ENCODE data around the gene CDR2. TPM values are rescaled to one million over a fixed set of nuclear protein-coding genes. Genes with fewer than 3 reads are reported as not detected.
"Not testable (repeated sequence)": the region's sequence is repeated elsewhere in the genome, so short reads cannot be mapped to it uniquely, and the experiment has no call there.

Gene CDR2
- polyA plus RNA-seq, 3 donors, result 33.3 to 35.0 (median 34.3) TPM

DNA sequence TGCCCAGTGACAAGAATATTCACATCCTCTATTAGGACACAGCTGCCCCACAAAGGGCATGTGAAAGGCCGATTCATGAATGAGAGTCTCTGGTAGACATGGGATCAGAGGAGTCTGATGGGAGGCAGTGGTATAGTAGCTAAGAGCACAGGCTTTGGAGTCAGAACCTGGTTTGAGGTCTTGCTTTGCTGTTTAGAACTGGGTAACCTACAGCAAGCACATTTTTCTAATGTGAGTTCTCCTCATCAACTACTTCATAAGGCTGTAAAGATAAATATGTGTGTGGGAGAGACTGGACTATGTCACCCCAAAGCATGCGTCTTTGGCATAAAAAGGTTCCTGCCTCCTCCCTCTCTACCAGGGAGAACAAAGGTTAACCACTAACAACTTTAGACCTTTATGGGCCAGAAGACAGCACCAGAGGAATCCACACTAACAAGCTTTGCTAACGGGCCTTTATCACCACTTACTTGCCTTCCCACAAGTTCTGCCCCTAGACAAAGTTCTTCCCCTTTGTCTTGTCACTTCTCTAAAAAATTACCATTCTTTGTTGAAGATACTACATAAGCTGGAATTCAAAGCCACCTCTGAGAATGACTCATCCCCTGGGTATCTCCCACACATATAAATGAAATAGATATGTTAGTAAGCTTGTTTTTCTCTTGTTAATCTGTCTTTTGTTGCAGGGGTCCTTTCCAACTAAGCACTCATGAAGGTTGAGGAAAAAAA is 21.1 kb downstream of the CDR2 start:
- DNase-seq (ENCODE audit: low read depth in 3 of 3, low spot score in 2 of 3), result no peak

DNA sequence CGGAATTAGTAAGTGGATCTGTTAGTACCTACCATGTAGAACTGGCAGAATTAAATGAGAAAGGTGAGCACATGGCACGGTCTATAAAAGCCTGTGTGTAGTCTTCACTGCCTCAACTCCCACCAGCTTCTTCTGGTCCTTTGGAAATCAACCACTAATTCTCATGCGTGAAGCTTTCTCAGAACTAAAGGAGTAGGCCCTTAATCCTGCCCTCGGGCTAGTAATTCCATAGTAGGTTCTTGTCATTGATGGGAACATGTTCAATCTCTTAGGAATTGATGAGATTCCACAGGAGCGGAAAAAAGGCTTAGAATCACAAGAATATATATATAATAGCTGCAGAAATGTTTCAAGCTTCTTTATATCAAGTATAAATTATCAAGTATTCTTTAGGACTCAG is 21.7 kb downstream of the CDR2 start:
- no peak for DNase-seq (ENCODE audit: low read depth in 3 of 3, low spot score in 2 of 3)

DNA sequence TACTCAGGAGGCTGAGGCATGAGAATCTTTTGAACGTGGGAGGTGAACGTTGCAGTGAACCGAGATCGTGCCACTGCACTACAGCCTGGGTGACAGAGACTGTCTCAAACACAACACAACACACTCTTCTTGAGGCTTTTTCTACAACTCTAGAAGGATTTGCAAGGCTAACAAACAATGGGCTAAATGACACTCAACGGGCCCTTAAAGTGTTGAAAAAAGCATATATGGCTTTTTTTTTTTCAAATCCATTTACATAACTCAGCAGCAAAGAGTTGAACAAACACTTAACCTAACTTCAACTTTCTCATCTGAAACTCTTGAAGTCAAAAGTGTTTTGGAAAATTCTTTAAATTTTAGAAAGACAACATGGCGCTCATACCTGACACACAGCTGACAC is 22.3 kb downstream of the CDR2 start:
- DNase-seq (ENCODE audit: low read depth in 3 of 3, low spot score in 2 of 3), result no peak

DNA sequence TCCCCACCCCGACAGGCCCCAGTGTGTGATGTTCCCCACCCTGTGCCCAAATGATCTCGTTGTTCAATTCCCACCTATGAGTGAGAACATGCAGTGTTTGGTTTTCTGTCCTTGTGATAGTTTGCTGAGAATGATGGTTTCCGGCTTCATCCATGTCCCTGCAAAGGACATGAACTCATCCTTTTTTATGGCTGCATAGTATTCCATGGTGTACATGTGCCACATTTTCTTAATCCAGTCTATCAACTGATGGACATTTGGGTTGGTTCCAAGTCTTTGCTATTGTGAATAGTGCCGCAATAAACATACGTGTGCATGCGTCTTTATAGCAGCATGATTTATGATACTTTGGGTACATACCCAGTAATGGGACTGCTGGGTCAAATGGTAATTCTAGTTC is 23.4 kb downstream of the CDR2 start:
- not testable (repeated sequence) for DNase-seq (ENCODE audit: low read depth in 3 of 3, low spot score in 2 of 3)

DNA sequence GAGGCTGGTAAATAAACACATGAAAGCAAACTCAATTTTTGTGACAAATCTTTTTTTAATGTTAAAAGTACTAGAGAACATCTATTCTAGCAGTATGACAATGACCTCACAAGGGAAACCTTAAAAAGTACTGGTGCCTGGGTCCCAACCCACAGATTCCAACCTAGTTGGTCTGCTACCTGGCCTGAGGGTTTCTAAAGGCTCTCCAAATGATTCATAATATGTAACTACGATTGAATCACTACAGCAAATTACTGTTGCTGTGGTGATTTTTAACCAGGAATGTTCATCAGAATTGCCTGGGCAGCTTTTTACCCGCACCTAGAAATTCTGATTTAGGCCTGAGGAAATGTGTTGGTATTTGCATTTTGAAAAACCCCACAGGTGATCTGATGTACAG is 26.1 kb downstream of the CDR2 start:
- DNase-seq (ENCODE audit: low read depth in 3 of 3, low spot score in 2 of 3), result no peak

DNA sequence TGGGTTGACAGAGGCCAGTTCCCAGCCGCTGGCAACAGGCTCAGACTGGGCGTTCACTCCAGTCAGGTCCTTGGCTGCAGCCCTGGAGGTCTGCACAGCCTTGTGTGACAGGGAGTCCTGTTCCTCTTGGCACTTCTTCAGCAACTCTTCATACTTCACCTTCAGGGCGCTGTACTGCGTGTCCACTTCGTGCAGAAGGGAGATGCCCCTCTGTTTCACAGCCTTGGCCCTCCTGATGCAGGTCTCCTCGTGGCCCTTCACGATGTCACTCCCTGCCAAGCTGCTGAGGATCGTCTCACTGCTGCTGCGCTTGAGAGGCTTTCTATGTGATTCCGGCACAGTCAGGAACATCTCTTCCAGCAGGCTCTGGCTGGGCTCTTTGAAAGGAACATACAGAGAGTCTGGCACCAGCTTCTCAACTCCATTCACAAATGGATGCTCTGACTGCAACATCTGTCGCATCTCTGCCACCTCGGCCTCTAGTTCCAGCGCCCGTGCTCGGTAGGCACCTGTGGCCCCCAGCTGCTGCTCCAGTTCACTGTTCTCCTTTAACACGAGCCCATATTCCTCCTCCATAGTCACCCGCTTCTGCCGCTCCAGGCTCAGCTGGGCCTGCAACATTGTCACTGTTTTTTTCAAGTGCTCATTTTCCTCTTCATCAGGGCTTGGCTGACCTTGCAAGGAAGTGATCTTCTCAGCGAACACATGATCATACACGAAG is 27.2 kb downstream of the CDR2 start:
- DNase-seq (ENCODE audit: low read depth in 3 of 3, low spot score in 2 of 3), result no peak

DNA sequence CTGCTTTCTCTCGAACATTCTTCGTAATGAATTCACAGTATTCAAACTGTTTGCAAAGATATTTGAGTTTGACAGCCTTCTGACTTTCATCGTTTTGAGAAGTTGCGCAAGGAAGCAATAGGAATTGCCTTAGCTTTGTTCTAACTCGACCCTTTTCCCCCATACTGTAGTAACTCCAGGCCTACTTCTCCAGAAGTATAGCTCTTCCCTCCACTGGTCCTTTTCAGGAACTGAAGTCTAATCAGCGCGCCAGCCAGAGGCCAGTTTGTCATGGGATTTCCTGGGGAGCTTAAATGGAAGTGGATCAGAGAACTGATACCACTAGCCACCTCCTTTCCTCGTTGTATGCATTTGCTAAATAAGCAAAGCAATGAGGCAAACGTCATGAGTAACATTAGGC is 27.9 kb downstream of the CDR2 start:
- no peak for DNase-seq (ENCODE audit: low read depth in 3 of 3, low spot score in 2 of 3)

DNA sequence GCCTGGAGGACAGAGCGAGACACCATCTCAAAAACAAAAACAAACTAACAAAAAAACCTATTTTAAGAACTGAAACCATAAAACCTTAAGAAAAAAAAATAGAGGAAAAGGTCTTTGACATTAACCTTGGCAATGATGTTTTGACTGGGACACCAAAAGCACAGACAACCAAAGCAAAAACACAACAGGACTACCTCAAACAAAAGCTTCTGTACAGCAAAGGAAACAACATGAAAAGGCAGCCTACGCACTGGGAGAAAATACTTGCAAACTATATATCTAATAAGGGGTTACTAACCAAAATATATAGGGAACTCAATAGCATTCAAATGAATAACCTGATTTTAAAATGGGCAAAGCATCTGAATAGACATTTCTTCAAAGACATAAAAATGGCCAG is 32.3 kb downstream of the CDR2 start:
- DNase-seq (ENCODE audit: low read depth in 3 of 3, low spot score in 2 of 3), result no peak

DNA sequence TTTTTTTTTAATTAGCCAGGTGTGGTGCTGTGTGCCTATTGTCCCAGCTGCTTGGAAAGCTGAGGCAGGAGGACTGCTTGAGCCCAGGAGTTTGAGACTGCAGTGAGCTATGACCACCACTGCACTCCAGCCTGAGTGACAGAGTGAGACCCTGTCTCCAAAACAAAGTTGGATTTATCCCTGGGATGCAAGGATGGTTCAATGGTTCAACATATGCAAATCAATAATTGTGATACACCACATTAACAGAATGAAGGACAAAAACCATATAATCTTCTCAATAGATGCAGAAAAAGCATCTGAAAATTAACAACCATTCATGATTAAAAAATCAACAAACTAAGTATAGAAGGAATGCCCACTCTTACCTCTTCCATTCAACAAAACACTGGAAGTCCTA is 33.5 kb downstream of the CDR2 start:
- no peak for DNase-seq (ENCODE audit: low read depth in 3 of 3, low spot score in 2 of 3)

DNA sequence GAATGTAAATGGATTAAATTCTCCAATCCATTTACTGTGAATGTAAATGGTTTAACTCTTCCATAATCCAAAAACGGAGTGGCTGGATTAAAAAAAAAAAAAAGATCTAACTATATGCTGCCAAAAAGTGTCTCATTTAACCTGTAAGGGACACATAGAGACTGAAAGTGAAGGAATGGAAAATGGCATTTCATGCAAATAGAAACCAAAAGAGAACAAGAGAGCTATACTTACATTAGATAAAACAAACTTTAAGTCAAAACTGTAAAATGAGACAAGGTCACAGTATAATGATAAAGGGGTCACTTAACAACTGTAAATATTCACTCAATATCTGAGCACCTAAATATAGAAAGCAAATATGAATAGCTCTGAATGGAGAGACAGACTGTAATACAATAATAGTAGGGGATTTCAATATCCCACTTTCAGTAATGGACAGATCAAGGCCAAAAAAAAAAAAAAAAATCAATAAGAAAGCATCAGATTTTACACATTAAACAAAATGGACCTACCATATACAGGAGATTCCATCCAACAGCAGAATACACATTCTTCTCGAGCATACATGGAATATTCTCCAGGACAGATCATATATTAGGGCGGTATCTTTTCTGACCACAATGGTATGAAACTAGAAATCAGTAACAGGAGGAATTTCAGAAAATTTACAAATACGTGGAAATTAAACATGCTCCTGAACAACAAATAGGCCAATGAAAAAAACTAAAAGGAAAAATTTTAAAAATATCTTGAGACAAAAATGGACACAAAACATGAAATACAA is 36.4 kb downstream of the CDR2 start:
- DNase-seq (ENCODE audit: low read depth in 3 of 3, low spot score in 2 of 3), result no peak

DNA sequence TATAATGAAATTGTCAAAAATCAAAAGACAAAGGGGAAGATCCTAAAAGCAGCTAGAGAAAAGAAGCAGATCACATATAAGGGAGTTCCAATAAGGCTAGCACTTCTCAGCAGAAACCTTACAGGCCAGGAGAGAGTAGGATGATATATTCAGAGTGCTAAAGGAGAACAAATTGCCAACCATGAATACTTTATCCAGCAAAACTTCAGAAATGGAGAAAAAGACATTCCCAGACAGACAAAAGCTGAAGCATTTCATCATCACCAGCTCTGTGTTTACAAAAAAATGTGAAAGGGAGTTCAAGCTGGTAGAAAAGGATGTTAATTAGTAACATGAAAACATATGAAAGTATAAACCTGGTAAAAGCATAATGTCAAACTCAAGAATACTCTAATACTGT is 37.4 kb downstream of the CDR2 start:
- no peak for DNase-seq (ENCODE audit: low read depth in 3 of 3, low spot score in 2 of 3)

DNA sequence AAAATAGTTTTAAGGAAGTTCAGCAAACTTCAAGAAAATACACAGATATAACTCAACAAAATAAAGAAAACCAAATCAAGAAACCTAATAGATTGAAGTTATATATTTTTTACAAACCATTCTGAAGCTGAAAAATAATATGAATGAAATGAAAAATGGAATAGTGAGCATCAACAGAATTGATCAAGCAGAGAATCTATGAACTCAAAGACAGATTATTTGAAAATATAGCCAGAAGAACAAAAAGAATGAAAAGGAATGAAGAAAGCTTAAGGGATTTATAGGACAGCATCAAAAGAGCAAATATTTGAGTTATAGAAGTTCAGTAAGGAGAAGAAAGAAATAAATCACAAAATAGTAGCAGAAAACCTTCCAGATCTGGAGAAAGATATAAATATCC is 37.8 kb downstream of the CDR2 start:
- DNase-seq (ENCODE audit: low read depth in 3 of 3, low spot score in 2 of 3), result no peak

DNA sequence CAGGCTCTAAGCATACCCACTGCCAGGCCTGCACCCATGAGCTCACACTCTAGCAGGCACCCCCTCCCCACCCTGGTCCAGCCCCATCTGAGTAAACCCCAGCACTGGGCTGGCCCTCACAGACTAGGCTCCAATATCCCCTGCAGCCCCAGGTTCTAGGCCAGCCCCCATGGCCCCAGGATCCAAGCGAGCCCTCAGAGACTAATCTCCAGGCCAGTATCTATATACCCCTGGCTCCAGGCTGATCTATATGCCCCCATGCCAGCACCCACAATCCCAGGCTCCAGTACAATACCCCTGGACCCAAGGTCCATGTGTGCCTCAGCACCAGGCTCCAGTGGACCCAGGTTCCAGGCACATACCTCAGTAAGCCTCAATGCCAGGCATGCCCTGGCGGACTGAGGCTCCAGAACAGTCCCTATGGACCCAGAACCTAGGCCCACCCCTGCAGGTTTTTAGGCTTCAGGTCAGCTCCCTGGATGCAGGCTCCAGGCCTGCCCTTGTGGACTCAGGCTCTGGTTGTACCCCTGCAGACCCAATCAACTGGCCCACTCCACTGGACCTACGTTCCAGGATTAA is 38.7 kb downstream of the CDR2 start:
- no peak for DNase-seq (ENCODE audit: low read depth in 3 of 3, low spot score in 2 of 3)

DNA sequence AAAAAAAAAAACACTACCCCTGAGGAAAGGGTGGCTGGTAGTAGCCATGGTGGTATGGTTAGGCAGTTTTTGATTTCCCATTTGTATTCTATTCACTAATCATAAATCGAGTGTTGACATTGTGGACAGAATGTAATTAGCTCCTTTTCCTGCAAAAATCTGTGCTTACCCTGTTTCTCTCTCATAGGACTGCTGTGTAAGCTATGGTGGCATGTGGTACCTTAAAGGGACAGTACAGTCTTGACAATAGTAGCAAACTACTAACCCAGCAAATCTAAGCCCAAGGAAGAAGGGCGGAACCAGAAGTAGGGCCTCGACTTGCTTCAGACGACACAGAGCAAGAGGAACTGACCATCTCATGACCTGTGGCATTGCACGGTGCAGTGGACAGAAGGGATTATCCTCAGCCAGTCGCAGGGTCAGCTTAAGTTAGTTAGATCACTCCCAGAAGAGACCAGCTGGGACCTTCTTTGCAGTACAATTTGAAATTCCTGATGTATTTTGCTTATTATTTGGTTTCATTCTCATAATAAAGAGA is 40.9 kb downstream of the CDR2 start:
- DNase-seq (ENCODE audit: low read depth in 3 of 3, low spot score in 2 of 3), result no peak

DNA sequence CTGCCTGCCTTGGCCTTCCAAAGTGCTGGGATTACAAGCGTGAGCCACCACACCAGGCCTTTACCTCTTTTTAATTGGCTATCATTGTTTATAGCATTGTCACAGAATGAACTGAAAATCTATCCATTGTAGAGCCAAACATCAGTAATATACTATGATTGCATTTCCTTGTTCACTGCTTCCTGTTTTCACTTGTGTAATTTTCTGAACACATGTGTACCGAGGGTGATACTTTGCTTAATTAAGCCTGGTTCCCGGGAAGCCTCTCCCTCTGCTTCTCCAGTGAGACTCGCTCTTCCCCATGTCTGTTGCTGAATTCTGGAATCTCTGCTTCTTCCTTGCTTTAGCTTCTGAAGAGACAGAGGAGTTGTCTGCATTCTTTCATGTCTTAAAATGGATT is 44.1 kb downstream of the CDR2 start:
- no peak for DNase-seq (ENCODE audit: low read depth in 3 of 3, low spot score in 2 of 3)

DNA sequence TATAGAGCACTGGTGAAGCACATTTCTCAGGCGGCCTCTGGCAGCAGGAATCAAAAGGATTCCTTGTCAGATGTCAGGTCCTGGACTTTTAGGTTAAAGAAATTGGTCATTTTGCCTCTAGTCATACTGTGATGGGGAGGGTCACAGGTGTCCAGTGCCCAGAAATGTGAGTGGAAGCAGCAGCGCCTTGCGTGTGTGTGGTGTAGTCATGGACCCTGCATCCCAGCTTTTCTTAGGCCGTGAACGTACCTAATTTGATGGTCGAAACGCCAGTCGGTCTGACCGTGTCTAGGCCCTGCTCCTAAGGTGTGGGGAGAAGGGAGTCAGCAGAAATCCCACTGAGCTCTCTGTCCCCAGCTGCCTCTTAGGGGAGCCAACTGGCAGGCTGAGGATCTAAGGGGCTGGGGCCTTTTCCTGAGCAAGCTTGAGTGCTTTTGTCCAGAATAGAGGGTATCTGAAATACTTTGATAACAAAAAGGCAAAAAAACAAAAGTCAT is 45.2 kb downstream of the CDR2 start:
- DNase-seq (ENCODE audit: low read depth in 3 of 3, low spot score in 2 of 3), result no peak

DNA sequence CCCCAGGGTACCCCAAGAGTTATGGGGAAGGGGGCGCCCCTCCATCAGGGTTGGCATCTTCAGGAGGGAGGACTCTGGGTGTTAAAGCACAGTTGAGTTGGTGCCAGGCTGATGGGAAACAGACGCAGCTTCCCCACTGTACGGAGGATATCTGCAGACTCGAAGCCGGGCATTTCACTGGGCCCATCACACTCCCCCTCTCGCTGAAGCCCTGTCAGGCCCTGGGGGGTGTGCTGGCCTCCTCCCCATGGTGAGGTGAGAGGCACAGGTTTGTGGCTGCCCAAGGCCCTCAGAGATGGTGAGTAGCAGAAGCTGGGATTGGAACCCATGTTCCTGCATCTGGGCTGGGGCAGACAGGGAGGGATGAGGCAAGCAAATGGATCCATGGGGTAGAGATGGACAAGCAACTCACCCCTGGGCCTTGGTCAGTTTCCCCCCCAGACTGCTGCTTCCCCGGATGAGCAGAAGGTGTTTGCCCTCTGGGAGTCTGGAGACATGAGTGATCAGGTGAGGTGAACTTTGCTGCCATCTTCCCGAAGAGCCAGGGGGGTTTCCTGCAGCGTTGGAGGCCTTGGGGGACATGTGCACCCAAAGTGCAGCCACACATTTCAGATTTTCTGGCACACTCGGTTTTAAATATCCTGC is 46.2 kb downstream of the CDR2 start:
- no peak for DNase-seq (ENCODE audit: low read depth in 3 of 3, low spot score in 2 of 3)

DNA sequence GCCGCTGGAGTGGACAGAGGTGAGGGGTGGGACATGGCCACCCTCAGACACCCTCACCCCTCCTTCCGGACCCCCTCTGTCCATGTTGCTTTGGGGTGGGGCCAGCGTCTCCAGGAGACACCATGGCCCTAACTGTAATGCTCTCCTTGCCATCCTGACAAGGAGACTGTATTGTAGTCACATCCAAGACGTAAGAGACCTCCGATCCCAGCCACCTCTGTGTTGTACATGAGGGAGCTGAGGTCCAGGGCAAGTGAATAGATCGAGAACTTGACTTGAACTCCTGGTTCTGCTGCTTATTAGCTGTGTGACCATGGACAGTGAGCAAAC is 47.0 kb downstream of the CDR2 start:
- DNase-seq (ENCODE audit: low read depth in 3 of 3, low spot score in 2 of 3), result no peak

DNA sequence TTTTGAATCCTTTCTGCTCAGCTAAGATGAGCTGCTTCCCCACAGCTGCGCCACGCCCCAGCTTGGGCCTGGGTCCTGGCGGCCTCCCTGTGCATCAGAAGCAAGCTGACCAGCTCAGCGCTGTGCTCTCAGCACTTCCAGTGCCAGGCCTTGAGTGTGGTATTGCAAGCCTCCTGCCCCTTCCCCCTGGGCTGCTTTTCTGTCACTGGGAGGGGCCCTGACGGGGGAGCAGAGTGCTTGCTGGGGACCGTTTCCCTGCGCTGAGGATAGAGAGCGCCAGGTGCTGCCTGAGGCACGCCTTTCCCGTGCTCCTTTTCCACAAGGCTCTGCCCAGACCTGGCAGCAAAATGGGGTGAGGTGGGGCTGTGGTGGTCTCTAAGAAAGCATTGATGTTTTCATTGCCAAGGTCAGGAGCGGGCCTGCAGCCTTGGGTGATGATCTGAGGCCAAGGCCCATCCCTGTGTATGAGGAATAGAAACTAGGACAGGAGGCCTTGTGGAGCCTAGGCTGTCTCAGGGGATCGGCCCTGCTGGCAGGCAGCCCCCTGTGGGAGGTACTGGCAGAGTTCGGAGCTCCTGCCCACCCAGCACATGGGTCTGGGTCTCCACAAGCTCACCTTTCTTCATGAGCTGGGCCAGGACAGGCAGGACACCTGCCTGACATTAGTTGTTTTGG is 47.5 kb downstream of the CDR2 start:
- no peak for DNase-seq (ENCODE audit: low read depth in 3 of 3, low spot score in 2 of 3)

DNA sequence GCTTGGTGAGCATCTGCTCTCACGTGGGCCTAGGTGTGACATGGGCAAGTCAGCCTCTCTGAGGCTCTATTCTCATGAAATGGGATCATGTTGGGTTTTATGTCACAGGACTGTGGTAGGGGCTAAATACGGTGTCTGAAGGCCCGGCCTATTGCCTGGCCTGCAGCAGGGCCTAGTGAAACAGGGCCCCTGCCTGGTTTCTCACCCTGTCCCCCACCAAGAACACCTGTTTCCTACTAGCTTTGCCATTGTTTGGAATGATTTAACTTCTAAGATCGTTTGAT is 48.1 kb downstream of the CDR2 start:
- no peak for DNase-seq (ENCODE audit: low read depth in 3 of 3, low spot score in 2 of 3)
